Right ventricle myocardium inferior (tissue), 1 donor: ENCODE measurements around the gene PHF20. TPM values are rescaled to one million over a fixed set of nuclear protein-coding genes. Genes with fewer than 3 reads are reported as not detected.
A peak's percentile ranks its signal among the peaks of the same experiment; 100 is the strongest.
"Not testable (repeated sequence)": the region's sequence is repeated elsewhere in the genome, so short reads cannot be mapped to it uniquely, and the experiment has no call there.

Source experiments
- ATAC-seq: fragments of 200-7000 bp; cut with Tn5 transposase; one replicate; pipeline ENCODE4 v1.9.1; 2020; ENCODE audit warnings: mild to moderate bottlenecking, moderate library complexity
- DNase-seq: peaks from one replicate; pipeline ENCODE4 v3.0.0; 2021; ENCODE audit errors: missing footprints
- intact Hi-C: fragments of 100-400 bp; cut with DNase I; formaldehyde crosslinking; loops from one replicate; pipeline ENCODE4 v1.11.0; 2022
- total RNA-seq: library from RNA; stranded (reverse); fragmentation: NEBNext Ultra II Directional; extraction: Animal tissue kit (Norgen Biotek cat#: 25700); gene quantifications from one replicate; pipeline ENCODE4 v1.2.1, GENCODE V29; 2021
- donor health status: DM: no; HTN: yes; CAD: no; lungs with severe emphysema.

The PHF20 gene
- total RNA-seq, 1 donor from 2014 or later, result 36.7 TPM

GRCh38 chr20:35893942-35894341 lies 122.1 kb downstream of the PHF20 start:
- intact Hi-C loops, result no loop called here
- ATAC-seq (no peak), DNase-seq (no peak)

DNA sequence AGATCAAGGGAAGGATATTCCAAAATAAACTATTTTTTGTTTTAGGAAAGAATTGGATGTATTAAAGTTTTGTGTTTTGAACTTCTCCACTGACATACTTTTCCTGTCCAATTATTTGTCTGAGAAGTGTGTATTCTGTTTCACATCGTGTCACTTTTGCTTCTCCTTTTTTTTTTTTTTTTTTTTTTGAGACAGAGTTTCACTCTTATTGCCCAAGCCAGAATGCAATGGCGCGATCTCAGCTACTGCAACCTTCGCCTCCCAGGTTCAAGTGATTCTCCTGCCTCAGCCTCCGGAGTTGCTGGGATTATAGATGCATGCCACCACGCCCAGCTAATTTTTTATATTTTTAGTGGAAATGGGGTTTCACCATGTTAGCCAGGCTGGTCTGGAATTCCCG lies 123.7 kb downstream of the PHF20 start:
- DNase-seq, ATAC-seq, intact Hi-C loops: not testable (repeated sequence)

DNA sequence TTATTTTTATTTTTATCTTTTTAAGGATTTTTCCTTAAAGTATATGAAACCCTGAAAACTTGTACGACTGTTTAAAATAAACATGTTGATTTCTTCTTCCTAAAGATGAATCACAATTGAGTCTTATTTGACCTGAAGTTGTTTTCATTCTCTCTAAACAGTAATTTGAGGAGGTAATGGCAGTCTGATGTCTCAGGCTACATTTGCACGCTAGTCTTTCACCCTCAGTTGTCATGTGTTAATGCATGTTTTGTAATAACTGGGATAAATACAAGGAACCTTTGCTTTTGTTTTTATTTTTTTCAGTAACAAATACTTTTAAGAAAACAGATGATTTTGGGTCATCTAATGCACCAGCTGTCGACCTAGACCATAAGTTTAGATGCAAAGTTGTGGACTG lies 127.2 kb downstream of the PHF20 start:
- intact Hi-C loops, result no loop called here
- DNase-seq (no peak), ATAC-seq (no peak)

- ATAC-seq, DNase-seq, intact Hi-C loops: not testable (repeated sequence)
Observed at GRCh38 chr20:35901230-35901629, 129.4 kb downstream of the PHF20 start.

- ATAC-seq (peak; percentile 56), DNase-seq (no peak)
- intact Hi-C loops, result no loop called here
Observed at GRCh38 chr20:35901678-35902544, 130.1 kb downstream of the PHF20 start.

DNA sequence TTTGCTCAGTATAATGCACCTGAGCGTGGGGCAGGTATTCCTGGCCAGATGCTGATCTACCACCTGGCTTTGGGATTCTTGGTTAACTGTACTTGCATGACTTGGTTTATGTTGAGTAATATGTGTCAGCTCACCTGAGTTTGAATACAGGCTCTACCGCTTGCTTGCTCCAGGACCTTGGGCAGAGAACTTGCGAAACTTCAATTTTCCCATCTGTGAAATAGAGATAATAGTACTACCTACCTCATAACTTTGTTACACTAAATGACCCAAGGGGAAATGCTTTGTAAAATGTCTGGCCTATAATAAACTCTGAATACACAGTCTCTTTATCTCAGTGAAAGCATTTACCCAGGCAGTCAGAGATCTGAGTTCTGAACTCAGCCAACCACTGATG lies 130.7 kb downstream of the PHF20 start:
- intact Hi-C loops, result no loop called here
- DNase-seq, result no peak
- ATAC-seq, result no peak

DNA sequence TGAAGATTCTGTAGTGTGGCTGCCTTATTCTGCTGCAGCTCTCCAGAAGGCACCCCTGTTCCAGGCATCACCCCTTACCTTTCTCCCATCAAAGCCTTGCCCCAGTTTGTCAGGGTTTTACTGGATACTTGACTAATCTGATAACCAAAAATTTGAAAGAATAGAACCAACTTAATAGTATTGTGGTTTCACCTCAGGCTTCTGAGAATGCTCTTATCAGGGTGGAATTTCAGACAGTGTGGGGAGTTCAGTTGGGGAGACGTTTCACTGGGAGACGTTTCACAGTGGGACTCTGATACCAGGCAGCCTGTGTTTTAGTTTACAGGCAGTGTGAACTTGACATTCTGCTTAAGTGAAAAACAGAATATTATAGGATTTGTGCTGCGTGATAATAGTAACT lies 132.0 kb downstream of the PHF20 start:
- no peak for DNase-seq
- ATAC-seq, result no peak
- intact Hi-C loops, result no loop called here

GRCh38 chr20:35904982-35905663 lies 133.3 kb downstream of the PHF20 start:
- intact Hi-C loops, result no loop called here
- no peak for DNase-seq
- ATAC-seq, result no peak

DNA sequence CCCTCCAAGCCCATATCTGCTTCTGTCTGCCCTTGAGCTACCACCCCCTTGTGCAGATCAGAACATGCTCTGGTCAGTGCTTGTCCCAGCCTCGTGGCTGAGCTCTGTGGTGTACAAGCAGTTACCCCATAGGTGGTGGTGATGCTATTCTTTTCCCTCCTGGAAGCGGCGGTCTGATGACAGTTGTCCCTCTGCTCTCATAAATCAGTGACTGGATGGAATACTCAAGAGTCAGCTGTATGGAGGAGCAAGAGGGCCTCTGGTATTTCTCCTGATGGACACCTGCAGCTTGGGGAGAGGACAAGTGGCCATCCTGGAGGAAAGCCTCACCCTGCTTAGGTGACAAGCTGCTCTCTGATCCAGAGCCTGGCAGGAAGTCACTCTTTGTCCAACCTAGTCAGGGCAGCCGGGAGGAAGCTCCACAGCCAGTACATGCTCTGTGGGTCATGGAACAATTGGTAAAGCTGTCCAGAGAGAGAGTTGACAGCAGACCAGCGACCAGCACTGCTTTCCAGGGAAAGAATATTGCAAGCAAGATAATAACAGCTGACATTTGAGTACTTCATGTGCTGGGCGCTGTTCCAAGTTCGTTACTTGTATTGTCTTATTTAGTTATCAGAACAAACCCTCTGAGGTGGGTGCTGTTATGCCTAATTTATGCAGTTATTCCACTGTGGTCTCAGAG lies 135.3 kb downstream of the PHF20 start:
- intact Hi-C loops, result no loop called here
- ATAC-seq (peak; percentile 88), DNase-seq (no peak)

GRCh38 chr20:35908007-35908406 lies 136.2 kb downstream of the PHF20 start:
- ATAC-seq (no peak), DNase-seq (no peak)
- intact Hi-C loops, result no loop called here

GRCh38 chr20:35909176-35909575 lies 137.4 kb downstream of the PHF20 start:
- intact Hi-C loops, result no loop called here
- ATAC-seq (no peak), DNase-seq (no peak)

- DNase-seq (no peak), ATAC-seq (no peak)
- intact Hi-C loops, result no loop called here
Observed at GRCh38 chr20:35909796-35910195, 138.0 kb downstream of the PHF20 start.

- ATAC-seq (no peak), DNase-seq (no peak)
- intact Hi-C loops, result no loop called here
Observed at GRCh38 chr20:35910254-35910653, 138.4 kb downstream of the PHF20 start.

- DNase-seq (no peak), ATAC-seq (no peak)
- intact Hi-C loops, result no loop called here
Observed at GRCh38 chr20:35912881-35913280, 141.1 kb downstream of the PHF20 start.

GRCh38 chr20:35917077-35917476 lies 145.3 kb downstream of the PHF20 start:
- DNase-seq (no peak), ATAC-seq (no peak)
- intact Hi-C loops, result no loop called here

- intact Hi-C loops, result no loop called here
- ATAC-seq, result no peak
- DNase-seq, result no peak
Observed at GRCh38 chr20:35918021-35918420, 146.2 kb downstream of the PHF20 start.

GRCh38 chr20:35920523-35920922 lies 148.7 kb downstream of the PHF20 start:
- intact Hi-C loops, result no loop called here
- no peak for ATAC-seq
- DNase-seq, result no peak

DNA sequence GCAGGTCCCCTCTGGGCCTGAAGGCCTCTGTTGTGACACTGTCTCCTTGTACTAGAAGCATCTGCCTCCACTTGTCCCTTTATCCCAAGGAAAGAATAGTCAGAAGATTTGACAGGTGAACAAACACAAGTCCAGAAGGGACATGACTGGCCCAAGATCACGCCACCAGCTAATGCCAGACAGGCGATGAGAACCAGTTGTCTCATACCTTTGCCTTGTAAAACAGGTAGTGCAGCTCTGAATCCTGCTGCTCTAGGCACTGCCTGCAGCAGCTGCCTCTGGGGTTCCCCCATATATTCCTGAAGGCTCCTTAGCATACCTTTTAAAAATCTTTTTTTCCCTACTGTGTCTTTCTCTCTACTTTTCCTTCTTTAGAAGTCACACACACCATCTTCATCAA lies 157.5 kb downstream of the PHF20 start:
- no peak for DNase-seq
- no peak for ATAC-seq
- intact Hi-C loops, result no loop called here

DNA sequence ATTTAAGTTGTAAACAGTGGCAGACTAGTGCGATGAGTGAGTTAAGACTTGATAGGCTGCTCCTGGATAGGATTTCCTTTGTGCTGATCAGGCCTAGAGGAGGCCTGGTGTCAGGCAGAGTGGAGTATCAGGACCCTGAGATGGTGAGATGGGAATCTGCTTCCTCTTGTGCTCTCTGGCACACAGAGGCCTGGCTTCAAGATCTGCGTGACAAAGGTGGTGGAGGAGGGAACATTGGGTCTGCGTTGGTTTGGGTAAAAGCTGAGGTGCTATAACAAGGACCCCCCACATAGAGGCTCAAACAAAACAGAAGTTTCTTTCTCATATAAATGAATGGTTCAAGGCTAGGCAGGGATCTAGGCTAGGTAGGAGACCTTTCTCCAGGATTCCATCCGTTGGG lies 162.2 kb downstream of the PHF20 start:
- no peak for DNase-seq
- ATAC-seq, result no peak
- intact Hi-C loops, result no loop called here

DNA sequence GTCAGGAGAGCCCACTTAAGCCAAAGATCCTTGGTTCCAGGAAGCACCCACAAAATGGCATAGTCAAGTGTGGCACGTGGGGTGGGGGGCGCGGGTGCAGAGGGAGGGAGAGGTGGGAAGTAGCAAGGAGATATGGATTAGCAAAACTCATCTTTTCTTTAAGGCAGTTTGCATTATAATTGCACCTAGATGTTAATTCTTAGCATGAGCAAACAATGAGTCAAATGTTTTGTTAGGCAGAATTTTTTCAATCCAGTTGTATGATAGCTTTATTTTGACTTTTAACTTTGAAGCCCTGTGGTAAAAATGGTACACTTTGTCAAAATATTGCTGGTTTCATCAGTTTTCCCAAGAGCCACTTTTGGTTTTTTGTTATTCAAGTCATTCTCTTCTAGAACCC lies 167.4 kb downstream of the PHF20 start:
- no peak for ATAC-seq
- no peak for DNase-seq
- intact Hi-C loops, result no loop called here
